D721Med (cell line): Measurements from ENCODE around the gene TRIM71.

ENCODE experiments used
- DNase-seq: peaks from one replicate; pipeline ENCODE4 v3.0.0; 2011; ENCODE audit warnings: low spot score; ENCODE audit not compliant: insufficient read length
- FAIRE-seq: peaks from 2 replicates; lab custom pipeline; 2011; peaks lifted over from hg19 to GRCh38; lab: Jason Lieb, UNC
- TF ChIP-seq, protein P1 (sequence below): IDR thresholded peaks from 2 replicates; pipeline ENCODE4 v1.5.1; 2012; ENCODE audit warnings: mild to moderate bottlenecking, control low read depth; ENCODE audit not compliant: insufficient read depth; ENCODE audit errors: missing control alignments

TRIM71 gene

DNA sequence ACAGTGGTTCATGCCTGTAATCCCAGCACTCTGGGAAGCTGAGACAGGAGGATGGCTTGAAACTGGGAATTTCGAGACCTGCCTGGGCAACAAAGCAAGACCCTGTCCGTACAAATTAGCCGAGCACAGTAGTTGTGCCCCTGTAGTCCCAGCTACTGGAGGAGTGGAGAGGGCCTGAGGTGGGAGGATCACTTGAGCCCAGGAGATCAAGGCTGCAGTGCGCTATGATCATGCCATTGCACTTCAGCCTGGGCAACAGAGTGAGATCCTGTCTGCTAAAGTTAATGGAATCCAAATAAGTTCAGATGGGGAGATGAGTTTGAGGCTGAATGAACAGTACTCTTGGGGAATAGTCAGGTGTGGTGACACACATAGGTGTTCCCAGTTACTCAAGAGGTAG lies 14.4 kb downstream of the TRIM71 start:
- no peak for DNase-seq
- TF ChIP-seq, protein P1, sequence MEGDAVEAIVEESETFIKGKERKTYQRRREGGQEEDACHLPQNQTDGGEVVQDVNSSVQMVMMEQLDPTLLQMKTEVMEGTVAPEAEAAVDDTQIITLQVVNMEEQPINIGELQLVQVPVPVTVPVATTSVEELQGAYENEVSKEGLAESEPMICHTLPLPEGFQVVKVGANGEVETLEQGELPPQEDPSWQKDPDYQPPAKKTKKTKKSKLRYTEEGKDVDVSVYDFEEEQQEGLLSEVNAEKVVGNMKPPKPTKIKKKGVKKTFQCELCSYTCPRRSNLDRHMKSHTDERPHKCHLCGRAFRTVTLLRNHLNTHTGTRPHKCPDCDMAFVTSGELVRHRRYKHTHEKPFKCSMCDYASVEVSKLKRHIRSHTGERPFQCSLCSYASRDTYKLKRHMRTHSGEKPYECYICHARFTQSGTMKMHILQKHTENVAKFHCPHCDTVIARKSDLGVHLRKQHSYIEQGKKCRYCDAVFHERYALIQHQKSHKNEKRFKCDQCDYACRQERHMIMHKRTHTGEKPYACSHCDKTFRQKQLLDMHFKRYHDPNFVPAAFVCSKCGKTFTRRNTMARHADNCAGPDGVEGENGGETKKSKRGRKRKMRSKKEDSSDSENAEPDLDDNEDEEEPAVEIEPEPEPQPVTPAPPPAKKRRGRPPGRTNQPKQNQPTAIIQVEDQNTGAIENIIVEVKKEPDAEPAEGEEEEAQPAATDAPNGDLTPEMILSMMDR = no peak
- no peak for FAIRE-seq

DNA sequence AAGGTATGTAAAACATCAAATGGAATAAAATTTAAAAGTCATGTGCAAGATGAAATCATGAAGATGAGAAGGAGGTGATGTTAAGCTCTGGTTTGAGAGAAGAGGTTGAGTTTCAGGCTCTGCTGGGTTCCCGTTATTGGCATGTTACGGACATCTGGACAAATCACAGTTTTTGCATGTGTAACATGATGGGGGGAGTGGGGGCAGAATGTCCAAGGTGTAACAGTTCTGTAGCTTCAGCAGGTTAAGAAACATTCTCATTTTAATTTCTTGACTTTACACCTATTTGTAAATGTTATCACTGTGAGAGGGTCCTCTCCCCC lies 17.2 kb downstream of the TRIM71 start:
- FAIRE-seq (no peak), DNase-seq (no peak)
- TF ChIP-seq, protein P1 = no peak

DNA sequence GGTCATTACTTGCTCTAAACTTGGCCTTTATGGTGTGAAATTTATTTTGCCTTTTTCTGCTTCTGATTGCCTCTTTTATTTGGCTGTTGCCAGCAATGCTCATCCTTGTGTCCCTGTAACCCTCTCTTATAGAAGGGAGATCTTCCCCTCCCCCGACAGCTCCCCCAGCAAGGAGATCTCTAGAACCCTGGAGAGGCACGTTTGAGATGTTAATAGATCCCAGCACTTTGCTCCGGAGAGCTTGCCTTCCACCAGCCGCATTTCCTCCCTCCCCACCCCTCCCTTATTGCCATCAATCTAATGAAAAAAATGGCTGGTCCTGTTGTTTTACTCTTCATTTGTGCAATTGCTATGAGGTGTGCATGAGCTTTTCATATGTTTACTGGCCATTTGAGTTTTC lies 18.2 kb downstream of the TRIM71 start:
- DNase-seq (no peak), FAIRE-seq (no peak)
- TF ChIP-seq, protein P1 = no peak

DNA sequence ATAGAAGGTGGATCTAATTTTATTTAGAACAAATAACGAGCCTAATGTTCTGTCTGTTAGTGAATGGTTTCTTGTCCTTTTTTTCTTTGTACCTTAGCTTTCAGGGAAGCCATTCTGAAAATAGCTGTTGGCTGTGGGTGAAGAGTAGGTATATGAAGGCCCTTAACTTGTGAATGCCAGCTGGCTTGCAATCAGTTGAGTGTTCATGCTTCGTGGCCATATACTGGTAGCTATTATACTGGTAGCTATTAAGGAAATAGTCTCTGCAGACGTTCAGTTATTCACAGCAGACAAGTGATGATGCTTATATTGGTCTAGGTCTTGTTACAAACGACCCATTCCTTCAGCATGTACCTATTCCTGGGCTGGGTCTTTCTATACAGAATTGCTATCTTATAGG lies 18.8 kb downstream of the TRIM71 start:
- no peak for FAIRE-seq
- DNase-seq = no peak
- TF ChIP-seq, protein P1 = no peak

DNA sequence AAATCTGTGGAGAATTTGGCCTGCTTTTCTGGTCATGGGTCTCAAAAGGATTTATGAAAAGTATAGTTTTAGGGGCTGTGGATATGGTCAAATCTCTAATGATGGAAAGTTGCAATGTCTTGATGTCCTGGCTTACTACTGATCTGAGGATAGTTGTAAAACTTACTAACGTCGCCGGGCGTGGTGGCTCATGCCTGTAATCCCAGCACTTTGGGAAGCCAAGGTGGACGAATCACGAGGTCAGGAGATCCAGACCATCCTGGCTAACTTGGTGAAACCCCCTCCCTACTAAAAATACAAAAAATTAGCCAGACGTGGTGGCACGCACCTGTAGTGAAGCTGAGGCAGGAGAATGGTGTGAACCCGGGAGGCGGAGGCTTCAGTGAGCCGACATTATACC lies 19.6 kb downstream of the TRIM71 start:
- no peak for FAIRE-seq
- TF ChIP-seq, protein P1 = no peak
- DNase-seq = no peak

DNA sequence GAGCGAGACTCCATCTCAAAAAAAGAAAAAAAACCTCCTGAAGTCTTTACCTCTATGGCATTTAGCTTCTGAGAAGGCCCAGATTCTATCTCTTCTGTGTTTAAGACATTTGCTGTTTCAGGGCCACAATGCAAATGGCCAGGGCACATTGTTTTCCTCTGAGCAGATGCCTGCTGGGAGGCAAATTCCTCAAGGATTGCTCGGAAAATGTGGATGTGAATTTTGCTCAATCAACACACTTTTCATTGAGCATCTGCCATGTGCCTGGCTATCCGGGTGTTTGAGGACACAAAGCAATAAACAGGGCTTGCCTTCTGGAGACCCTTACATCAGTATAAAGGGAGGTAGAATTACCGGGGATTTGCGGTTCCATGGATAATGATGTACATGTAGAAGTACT lies 20.0 kb downstream of the TRIM71 start:
- no peak for FAIRE-seq
- DNase-seq = no peak
- TF ChIP-seq, protein P1 = no peak

DNA sequence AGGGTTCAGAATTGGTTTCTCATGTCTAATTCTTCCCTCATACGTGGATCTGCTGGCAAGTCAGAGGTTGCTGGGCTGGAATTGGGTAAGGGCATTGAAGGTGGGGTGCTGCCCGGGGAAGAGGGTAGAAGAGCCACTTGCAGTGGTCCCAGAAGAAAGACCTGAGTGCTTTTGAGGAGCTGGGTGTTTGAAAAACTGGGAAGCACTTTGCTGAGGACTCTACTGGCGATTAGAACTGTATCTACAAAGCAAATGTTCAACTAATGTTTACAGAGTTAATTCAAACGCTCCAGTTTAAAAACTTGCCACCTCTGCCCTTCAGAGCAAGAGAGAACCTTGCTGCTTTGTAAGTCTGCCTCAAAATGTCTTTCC lies 21.9 kb downstream of the TRIM71 start:
- DNase-seq (no peak), FAIRE-seq (no peak)
- TF ChIP-seq, protein P1 = no peak
